OCI-LY3 (cell line): Measurements from ENCODE around the gene ADGRE1.
A peak's percentile ranks its signal among the peaks of the same experiment; 100 is the strongest.

Experiments used
- H2AFZ ChIP-seq: fragments of 200-600, 300-600 bp; shearing (Covaris generic); 2 replicates; pipeline ENCODE4 v1.6.0; 2014; ENCODE audit warnings: antibody characterized with exemption, low read depth, low read length
- H3K27ac ChIP-seq: fragments of 200-600, 300-600 bp; sonication (generic); 2 replicates; pipeline ENCODE4 v1.5.1; 2014; ENCODE audit warnings: mild to moderate bottlenecking, low read length, moderate library complexity, mixed read lengths
- H3K27me3 ChIP-seq: fragments of 200-600, 300-600 bp; sonication (generic); 2 replicates; pipeline ENCODE4 v1.6.1; 2014; ENCODE audit warnings: low read depth, low read length, mixed read lengths
- H3K36me3 ChIP-seq: fragments of 200-600, 300-600 bp; sonication (generic); replicated peaks from 2 replicates; pipeline ENCODE3; 2014; ENCODE audit warnings: low read depth, low read length, mixed read lengths
- H3K4me1 ChIP-seq: fragments of 300-600, 200-600 bp; sonication (generic); 2 replicates; pipeline ENCODE4 v1.6.1; 2014; ENCODE audit warnings: low read length, mixed read lengths
- H3K4me2 ChIP-seq: fragments of 200-600, 300-600 bp; sonication (generic); 2 replicates; pipeline ENCODE4 v1.6.1; 2014; ENCODE audit warnings: low read length, mixed read lengths
- H3K4me3 ChIP-seq: fragments of 300-600, 200-600 bp; sonication (generic); 2 replicates; pipeline ENCODE4 v1.5.1; 2014; ENCODE audit warnings: antibody characterized with exemption, mild to moderate bottlenecking, low read length, moderate library complexity
- H3K79me2 ChIP-seq: fragments of 300-600, 200-600 bp; shearing (Covaris generic); 2 replicates; pipeline ENCODE4 v1.6.1; 2014; ENCODE audit warnings: mild to moderate bottlenecking, low read length, mixed read lengths
- H3K9ac ChIP-seq: fragments of 300-600, 200-600 bp; shearing (Covaris generic); 2 replicates; pipeline ENCODE4 v1.6.0; 2014; ENCODE audit warnings: mild to moderate bottlenecking, low read length, moderate library complexity
- H3K9me3 ChIP-seq: fragments of 200-600, 300-600 bp; shearing (Covaris generic); 2 replicates; pipeline ENCODE4 v1.6.1; 2014; ENCODE audit warnings: low read length, mixed read lengths; ENCODE audit not compliant: insufficient read depth
- H4K20me1 ChIP-seq: fragments of 200-600, 300-600 bp; sonication (generic); 2 replicates; pipeline ENCODE4 v1.6.1; 2016; ENCODE audit warnings: low read length, mixed read lengths; ENCODE audit not compliant: insufficient read depth
- EZH2phosphoT487 ChIP-seq: fragments of 200-600 bp; shearing (Covaris generic); IDR thresholded peaks from 2 replicates; pipeline ENCODE4 v1.6.1; 2018; ENCODE audit warnings: antibody characterized with exemption, mixed run types, low read depth
- TF ChIP-seq, protein P1 (sequence below): fragments of 200-600, 300-600 bp; sonication (generic); IDR thresholded peaks from 2 replicates; pipeline ENCODE4 v1.5.1; 2014; ENCODE audit warnings: antibody characterized with exemption, low read length, low read depth

Gene ADGRE1

DNA sequence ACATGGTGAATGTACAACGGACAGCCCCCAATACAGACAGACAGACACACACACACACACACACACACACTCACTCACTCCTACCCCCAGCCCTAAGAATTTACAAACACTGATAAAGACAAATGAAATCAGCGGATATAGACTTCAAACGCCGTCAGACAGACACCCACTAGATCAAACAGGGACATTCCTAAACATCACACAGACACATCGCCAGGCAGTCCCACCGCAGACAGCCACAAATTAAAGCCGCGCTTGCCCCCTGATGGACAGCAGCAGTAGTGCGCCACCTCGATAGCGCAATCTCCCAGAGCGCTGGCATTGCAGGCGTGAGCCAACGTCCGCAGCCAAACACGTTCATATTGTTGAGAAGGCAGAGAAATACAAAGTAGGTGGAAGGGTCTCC lies 24.7 kb upstream of the ADGRE1 start:
- no peaks in the 10 kb centered on the region for H4K20me1 ChIP-seq
- H3K27ac ChIP-seq: no peak overlapping the region; the same call in 1 of the 2 replicates
- no peak overlapping the region for H2AFZ ChIP-seq
- H3K36me3 ChIP-seq: no peaks in the 10 kb centered on the region
- peaks cover 28% of the 10 kb centered on the region for H3K4me1 ChIP-seq
- H3K4me2 ChIP-seq: peak overlapping the region; percentile 57
- H3K9me3 ChIP-seq: no peaks in the 10 kb centered on the region
- H3K27me3 ChIP-seq: peaks cover 6% of the 10 kb centered on the region
- peak overlapping the region; percentile 67 for H3K4me3 ChIP-seq
- H3K9ac ChIP-seq: peak overlapping the region; percentile 37
- H3K79me2 ChIP-seq: no peaks in the 10 kb centered on the region
- TF ChIP-seq, protein P1, sequence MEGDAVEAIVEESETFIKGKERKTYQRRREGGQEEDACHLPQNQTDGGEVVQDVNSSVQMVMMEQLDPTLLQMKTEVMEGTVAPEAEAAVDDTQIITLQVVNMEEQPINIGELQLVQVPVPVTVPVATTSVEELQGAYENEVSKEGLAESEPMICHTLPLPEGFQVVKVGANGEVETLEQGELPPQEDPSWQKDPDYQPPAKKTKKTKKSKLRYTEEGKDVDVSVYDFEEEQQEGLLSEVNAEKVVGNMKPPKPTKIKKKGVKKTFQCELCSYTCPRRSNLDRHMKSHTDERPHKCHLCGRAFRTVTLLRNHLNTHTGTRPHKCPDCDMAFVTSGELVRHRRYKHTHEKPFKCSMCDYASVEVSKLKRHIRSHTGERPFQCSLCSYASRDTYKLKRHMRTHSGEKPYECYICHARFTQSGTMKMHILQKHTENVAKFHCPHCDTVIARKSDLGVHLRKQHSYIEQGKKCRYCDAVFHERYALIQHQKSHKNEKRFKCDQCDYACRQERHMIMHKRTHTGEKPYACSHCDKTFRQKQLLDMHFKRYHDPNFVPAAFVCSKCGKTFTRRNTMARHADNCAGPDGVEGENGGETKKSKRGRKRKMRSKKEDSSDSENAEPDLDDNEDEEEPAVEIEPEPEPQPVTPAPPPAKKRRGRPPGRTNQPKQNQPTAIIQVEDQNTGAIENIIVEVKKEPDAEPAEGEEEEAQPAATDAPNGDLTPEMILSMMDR: peak; percentile 99
- TF ChIP-seq EZH2phosphoT487: no peak

DNA sequence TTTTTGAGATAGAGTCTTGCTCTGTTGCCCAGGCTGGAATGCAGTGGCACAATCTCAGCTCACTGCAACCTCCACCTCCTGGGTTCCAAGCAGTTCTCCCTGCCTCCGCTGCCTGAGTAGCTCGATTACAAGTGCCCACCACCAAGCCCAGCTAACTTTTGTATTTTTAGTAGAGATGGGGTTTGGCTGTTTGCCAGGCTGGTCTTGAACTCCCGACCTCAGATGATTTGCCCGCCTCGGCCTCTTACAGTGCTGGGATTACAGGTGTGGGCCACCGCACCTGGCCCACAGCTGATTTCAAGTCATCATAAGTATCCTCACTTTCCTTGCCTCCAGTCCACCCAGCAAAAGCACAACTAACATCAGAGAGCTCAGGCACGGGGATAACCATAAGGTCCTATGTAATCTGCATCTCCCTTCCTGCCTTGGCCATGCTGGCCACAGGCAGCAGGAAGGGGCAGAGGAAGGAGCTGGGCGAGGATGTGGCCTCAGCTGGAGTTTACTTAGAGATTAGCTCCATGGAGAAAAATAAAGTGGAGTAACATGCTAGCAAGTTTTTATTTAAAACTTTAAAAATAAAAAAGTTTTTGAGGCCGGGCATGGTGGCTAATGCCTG lies 22.9 kb upstream of the ADGRE1 start:
- no peak overlapping the region for H2AFZ ChIP-seq
- H3K9ac ChIP-seq: no peak overlapping the region
- H3K9me3 ChIP-seq: no peaks in the 10 kb centered on the region
- no peak overlapping the region for H3K4me2 ChIP-seq
- H4K20me1 ChIP-seq: no peaks in the 10 kb centered on the region
- no peak for TF ChIP-seq EZH2phosphoT487
- TF ChIP-seq, protein P1: no peak
- H3K79me2 ChIP-seq: no peaks in the 10 kb centered on the region
- peaks cover 6% of the 10 kb centered on the region for H3K27me3 ChIP-seq
- no peak overlapping the region for H3K27ac ChIP-seq
- H3K36me3 ChIP-seq: no peaks in the 10 kb centered on the region
- no peak overlapping the region for H3K4me3 ChIP-seq
- peaks cover 28% of the 10 kb centered on the region for H3K4me1 ChIP-seq

DNA sequence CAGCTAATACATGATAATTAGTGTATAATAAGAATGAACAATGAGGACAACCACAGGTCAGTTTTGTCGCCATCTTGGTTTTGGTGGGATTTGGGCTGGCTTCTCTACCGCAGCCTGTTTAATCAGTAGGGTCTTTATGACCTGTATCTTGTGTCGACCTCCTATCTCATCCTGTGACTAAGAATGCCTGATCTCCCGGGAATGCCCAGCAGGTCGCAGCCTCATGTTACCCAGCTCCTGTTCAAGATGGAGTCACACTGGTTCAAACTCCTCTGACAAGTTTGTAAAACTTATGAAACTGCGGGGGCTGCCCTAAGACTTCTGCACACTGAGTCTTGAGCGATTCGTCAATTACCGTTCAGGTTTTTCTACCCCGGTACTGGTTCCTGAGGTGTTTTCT lies 21.5 kb upstream of the ADGRE1 start:
- H3K9me3 ChIP-seq: no peaks in the 10 kb centered on the region
- peak overlapping the region; percentile 31; the same call in 1 of the 2 replicates for H3K4me2 ChIP-seq
- H3K27me3 ChIP-seq: peaks cover 6% of the 10 kb centered on the region
- no peak overlapping the region for H2AFZ ChIP-seq
- no peaks in the 10 kb centered on the region for H3K79me2 ChIP-seq
- no peaks in the 10 kb centered on the region for H3K36me3 ChIP-seq
- H3K4me1 ChIP-seq: peaks cover 28% of the 10 kb centered on the region
- no peaks in the 10 kb centered on the region for H4K20me1 ChIP-seq
- H3K27ac ChIP-seq: no peak overlapping the region
- H3K4me3 ChIP-seq: no peak overlapping the region
- TF ChIP-seq, protein P1: no peak
- no peak for TF ChIP-seq EZH2phosphoT487
- no peak overlapping the region for H3K9ac ChIP-seq

DNA sequence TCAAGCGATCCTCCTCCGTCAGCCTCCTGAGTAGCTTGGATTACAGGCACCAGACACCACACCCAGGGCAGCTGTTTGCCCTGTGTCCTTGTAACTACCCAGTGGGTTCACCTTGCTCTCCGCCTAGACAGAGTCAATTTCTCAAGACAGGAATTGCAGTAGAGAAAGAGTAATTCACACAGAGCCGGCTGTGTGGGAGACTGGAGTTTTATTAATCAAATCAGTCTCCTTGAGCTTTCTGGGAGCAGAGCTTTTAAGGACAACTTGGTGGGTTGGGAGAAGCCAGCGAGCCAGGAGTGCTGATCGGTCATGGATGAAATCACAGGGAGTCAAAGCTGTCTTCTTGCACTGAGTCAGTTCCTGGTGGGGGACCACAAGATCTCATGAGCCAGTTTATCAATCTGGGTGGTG lies 20.6 kb upstream of the ADGRE1 start:
- H3K9ac ChIP-seq: no peak overlapping the region
- no peak overlapping the region for H3K4me2 ChIP-seq
- H3K36me3 ChIP-seq: no peaks in the 10 kb centered on the region
- no peaks in the 10 kb centered on the region for H4K20me1 ChIP-seq
- no peak for TF ChIP-seq EZH2phosphoT487
- TF ChIP-seq, protein P1: no peak
- H3K4me3 ChIP-seq: no peak overlapping the region
- peaks cover 22% of the 10 kb centered on the region for H3K4me1 ChIP-seq
- no peak overlapping the region for H2AFZ ChIP-seq
- H3K9me3 ChIP-seq: no peaks in the 10 kb centered on the region
- H3K27ac ChIP-seq: no peak overlapping the region
- peaks cover 6% of the 10 kb centered on the region for H3K27me3 ChIP-seq
- H3K79me2 ChIP-seq: no peaks in the 10 kb centered on the region
